Nephron (organoid): ENCODE measurements around the gene BAIAP2.

Experiments used
- H3K27ac Mint-ChIP-seq, 3 experiments: 2 replicates each; pipeline ENCODE4 v1.8.0; 2020; ENCODE audit warnings: mixed read lengths in 3 of 3, mild to moderate bottlenecking in 2 of 3, moderate library complexity in 1 of 3
- H3K27me3 Mint-ChIP-seq: 2 replicates; pipeline ENCODE4 v1.8.0; 2021; ENCODE audit warnings: low read depth, mild to moderate bottlenecking, moderate library complexity, mixed read lengths
- H3K36me3 Mint-ChIP-seq: 2 replicates; pipeline ENCODE4 v1.8.0; 2020; ENCODE audit warnings: low read depth, mixed read lengths
- H3K4me1 Mint-ChIP-seq: 2 replicates; pipeline ENCODE4 v1.8.0; 2020; ENCODE audit warnings: mixed read lengths
- H3K4me3 Mint-ChIP-seq, 3 experiments: 2 replicates each; pipeline ENCODE4 v1.8.0; 2020; ENCODE audit warnings: mild to moderate bottlenecking in 3 of 3, mixed read lengths in 3 of 3, moderate library complexity in 2 of 3
- H3K9me3 Mint-ChIP-seq: 2 replicates; pipeline ENCODE4 v1.8.0; 2020; ENCODE audit warnings: mixed read lengths
- TF ChIP-seq, protein P1 (sequence below), 3 experiments: fragments of 200-600 bp; sonication (generic); IDR thresholded peaks; one replicate each; pipeline ENCODE4 v1.5.0; 2021; ENCODE audit warnings: antibody characterized with exemption in 3 of 3; ENCODE audit not compliant: unreplicated experiment in 3 of 3

BAIAP2 gene

GRCh38 chr17:81157848-81158687, 123.1 kb downstream of the BAIAP2 start:
- peaks cover 11% of the 10 kb centered on the region for H3K27me3 Mint-ChIP-seq
- H3K4me3 Mint-ChIP-seq: no peak overlapping the region
- H3K36me3 Mint-ChIP-seq: no peaks in the 10 kb centered on the region
- H3K27ac Mint-ChIP-seq: no peak overlapping the region
- H3K4me1 Mint-ChIP-seq: no peaks in the 10 kb centered on the region
- no peaks in the 10 kb centered on the region for H3K9me3 Mint-ChIP-seq
- TF ChIP-seq, protein P1, sequence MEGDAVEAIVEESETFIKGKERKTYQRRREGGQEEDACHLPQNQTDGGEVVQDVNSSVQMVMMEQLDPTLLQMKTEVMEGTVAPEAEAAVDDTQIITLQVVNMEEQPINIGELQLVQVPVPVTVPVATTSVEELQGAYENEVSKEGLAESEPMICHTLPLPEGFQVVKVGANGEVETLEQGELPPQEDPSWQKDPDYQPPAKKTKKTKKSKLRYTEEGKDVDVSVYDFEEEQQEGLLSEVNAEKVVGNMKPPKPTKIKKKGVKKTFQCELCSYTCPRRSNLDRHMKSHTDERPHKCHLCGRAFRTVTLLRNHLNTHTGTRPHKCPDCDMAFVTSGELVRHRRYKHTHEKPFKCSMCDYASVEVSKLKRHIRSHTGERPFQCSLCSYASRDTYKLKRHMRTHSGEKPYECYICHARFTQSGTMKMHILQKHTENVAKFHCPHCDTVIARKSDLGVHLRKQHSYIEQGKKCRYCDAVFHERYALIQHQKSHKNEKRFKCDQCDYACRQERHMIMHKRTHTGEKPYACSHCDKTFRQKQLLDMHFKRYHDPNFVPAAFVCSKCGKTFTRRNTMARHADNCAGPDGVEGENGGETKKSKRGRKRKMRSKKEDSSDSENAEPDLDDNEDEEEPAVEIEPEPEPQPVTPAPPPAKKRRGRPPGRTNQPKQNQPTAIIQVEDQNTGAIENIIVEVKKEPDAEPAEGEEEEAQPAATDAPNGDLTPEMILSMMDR (IDR thresholded peaks at IDR 0.05; ENCODE audit: unreplicated experiment in 3 of 3): no peak

- no peaks in the 10 kb centered on the region for H3K4me1 Mint-ChIP-seq
- H3K9me3 Mint-ChIP-seq: no peaks in the 10 kb centered on the region
- H3K27me3 Mint-ChIP-seq: peaks cover 11% of the 10 kb centered on the region
- TF ChIP-seq, protein P1 (IDR thresholded peaks at IDR 0.05; ENCODE audit: unreplicated experiment in 3 of 3): no peak
- H3K27ac Mint-ChIP-seq: no peak overlapping the region
- no peak overlapping the region for H3K4me3 Mint-ChIP-seq
- H3K36me3 Mint-ChIP-seq: no peaks in the 10 kb centered on the region
Measured at GRCh38 chr17:81158688-81159590, 124.0 kb downstream of the BAIAP2 start.

GRCh38 chr17:81159611-81160265, 124.8 kb downstream of the BAIAP2 start:
- Mint-ChIP-seq H3K9me3 (no peaks in the 10 kb centered on the region), H3K4me1 (peaks cover 7% of the 10 kb centered on the region), H3K27me3 (peaks cover 16% of the 10 kb centered on the region), H3K36me3 (no peaks in the 10 kb centered on the region), H3K4me3 (no peak overlapping the region), H3K27ac (no peak overlapping the region)
- TF ChIP-seq, protein P1 (IDR thresholded peaks at IDR 0.05; ENCODE audit: unreplicated experiment in 3 of 3): no peak

GRCh38 chr17:81160306-81160705, 125.4 kb downstream of the BAIAP2 start:
- no peaks in the 10 kb centered on the region for H3K9me3 Mint-ChIP-seq
- peaks cover 22% of the 10 kb centered on the region for H3K27me3 Mint-ChIP-seq
- peaks cover 9% of the 10 kb centered on the region for H3K4me1 Mint-ChIP-seq
- H3K36me3 Mint-ChIP-seq: no peaks in the 10 kb centered on the region
- H3K4me3 Mint-ChIP-seq: no peak overlapping the region
- H3K27ac Mint-ChIP-seq: no peak overlapping the region
- TF ChIP-seq, protein P1 (IDR thresholded peaks at IDR 0.05; ENCODE audit: unreplicated experiment in 3 of 3): no peak

DNA sequence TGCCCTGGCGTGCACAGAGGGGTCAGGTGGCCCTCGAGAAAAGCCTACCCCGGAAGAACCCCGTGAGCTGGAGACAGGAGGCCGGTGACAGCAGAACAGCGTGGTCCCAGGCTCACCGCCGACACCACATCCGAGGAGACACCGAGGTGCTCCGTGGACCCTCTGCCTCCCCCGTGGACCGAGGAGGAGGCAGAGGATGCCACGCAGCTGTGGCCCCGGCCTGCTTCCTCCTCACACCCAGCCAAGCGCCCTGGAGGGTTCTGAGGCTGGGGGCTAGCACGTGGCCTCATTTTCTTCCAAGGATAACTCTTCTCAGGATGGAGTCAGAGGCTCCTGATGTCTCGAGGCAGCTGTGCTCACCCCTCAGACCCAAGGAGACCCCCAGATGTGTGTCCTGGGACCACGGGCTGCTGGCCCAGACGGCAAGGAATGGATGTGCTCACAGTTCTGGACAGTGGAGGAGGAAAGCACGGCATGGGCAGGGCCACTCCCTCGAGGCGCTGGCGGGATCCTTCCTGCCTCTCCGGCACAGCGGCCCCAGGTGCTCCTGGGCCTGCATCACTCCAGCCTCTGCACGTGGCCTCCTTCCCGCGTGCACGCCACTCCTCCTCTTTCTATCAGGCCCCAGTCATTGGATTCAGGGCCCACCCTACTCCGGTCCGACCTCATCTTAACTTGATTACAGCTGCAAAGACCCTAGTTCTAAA, 125.9 kb downstream of the BAIAP2 start:
- TF ChIP-seq, protein P1 (IDR thresholded peaks at IDR 0.05; ENCODE audit: unreplicated experiment in 3 of 3): no peak
- H3K27me3 Mint-ChIP-seq: peaks cover 22% of the 10 kb centered on the region
- H3K36me3 Mint-ChIP-seq: no peaks in the 10 kb centered on the region
- peaks cover 9% of the 10 kb centered on the region for H3K4me1 Mint-ChIP-seq
- H3K27ac Mint-ChIP-seq: no peak overlapping the region
- H3K9me3 Mint-ChIP-seq: no peaks in the 10 kb centered on the region
- no peak overlapping the region for H3K4me3 Mint-ChIP-seq
